D341Med (cell line): ENCODE data around the gene TBATA.

Source experiments
- DNase-seq: peaks from one replicate; pipeline ENCODE4 v3.0.0; 2012; ENCODE audit warnings: low spot score

Gene TBATA

GRCh38 chr10:70809011-70809611 is 23.9 kb upstream of the TBATA start:
- no peak for DNase-seq

- no peak for DNase-seq
Observed at GRCh38 chr10:70807556-70807955, 22.4 kb upstream of the TBATA start.

GRCh38 chr10:70806841-70807240 is 21.7 kb upstream of the TBATA start:
- DNase-seq, result no peak

- no peak for DNase-seq
Observed at GRCh38 chr10:70805619-70806215, 20.5 kb upstream of the TBATA start.

DNA sequence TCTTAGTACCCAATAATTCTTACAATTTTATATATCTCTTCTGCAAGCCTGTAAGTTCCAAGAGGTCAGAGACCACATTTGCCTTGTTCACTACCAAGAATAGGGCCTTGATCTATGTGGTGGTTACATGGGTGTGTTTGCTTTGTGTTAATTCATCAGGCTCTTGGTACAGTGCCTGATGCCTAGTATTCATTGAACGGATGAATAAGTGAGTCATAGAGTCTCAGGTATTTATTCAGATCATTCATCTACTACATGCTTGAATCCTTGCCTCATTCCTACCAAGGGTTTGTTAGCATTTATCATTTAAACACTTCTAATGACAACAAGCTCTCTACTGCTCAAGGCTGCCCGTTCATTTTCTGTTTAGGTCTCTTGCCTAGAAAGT is 19.2 kb upstream of the TBATA start:
- no peak for DNase-seq

DNA sequence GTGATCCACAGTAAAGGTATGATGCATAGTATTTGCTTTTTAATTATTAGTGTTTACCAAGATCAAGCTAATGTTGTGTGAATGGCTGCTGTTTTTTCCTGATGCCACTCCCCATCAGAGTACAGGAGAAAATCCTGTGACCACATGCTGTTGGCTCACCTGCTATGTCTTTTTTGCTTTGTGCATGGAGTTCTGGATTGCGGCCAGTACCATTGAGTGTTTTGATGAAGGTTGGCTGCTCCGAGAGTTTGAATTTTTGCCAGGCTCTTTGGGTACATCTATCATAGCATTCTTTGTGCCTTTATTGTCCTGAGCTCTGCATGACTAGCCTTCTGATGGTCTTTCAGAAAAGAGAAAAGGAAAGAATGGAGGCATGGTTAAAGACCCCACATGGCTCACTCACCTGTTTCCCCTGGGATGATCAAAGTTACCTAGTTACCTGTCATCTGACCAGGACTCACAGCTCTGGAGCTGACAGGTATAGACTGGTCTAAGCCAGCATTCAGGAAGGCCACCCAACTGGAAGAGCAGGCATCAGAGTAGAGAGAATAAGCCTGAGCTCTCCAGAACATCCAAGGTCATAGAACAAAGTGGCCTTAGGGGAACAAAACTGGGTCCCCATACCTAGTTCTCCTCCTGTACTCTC is 18.7 kb upstream of the TBATA start:
- no peak for DNase-seq

DNA sequence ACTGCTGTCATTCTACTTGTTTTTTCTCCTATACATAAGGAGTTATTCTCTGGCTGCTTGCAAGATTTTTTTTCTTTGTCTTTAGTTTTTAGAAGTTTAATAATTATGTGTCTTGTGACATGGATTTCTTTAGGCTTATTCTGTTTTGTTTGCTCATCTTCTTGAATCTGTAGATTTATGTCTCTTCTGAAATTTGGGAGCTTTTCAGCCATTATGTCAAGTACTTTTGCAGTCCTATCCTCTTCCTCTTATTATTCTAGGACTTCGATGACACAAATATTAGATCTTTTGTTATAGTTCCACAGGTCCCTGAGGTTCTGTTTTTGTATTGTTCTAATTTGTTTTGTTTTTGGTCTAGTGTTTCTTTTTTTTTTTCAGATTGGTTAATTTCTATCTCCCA is 16.7 kb upstream of the TBATA start:
- DNase-seq, result no peak

DNA sequence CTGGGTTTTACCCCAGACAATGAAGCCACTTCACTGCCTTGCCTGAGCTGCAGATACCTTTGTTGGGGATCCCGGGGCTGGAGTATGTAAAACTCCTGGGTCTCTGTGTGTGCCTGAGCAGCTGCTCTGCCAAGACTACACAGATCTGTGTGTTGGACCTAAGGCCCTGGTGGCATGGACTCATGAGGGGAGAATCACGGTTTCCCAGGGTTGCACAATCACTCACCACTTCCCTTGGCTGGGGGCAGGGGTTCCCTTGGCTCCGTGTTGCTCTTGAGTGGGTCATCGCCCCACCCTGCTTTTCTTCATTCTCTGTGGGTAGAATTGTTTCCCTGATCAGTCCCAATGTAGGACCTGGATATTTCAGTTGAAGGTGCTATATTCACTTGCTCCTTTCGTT is 13.9 kb upstream of the TBATA start:
- DNase-seq, result no peak

DNA sequence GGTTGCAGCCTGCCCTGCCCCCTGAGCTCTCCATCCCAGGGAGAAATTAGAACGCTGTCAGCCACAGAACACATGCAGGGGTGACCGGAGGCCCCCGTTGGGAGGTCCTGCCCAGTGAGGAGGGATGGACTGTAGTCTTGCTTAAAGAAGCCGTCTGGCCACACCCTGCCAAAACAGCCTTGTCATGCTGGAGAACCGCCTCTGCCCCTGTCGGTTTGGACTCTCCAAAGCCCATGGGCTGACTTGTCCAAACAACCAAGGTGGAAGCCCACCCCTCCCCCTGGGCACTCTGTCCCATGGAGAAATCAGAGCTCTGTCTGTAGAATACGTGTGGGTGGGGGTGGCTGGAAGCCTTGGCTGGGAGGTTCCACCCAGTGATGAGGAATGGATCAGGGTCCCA is 12.7 kb upstream of the TBATA start:
- DNase-seq, result no peak

- DNase-seq, result no peak
Observed at GRCh38 chr10:70795613-70796012, 10.4 kb upstream of the TBATA start.

GRCh38 chr10:70791386-70792039 is 6.3 kb upstream of the TBATA start:
- no peak for DNase-seq

GRCh38 chr10:70786799-70787415 is 1.7 kb upstream of the TBATA start:
- no peak for DNase-seq

- no peak for DNase-seq
Observed at GRCh38 chr10:70784471-70784870, 706 bp downstream of the TBATA start.

- DNase-seq, result no peak
Observed at GRCh38 chr10:70784016-70784415, 1.2 kb downstream of the TBATA start.

- no peak for DNase-seq
Observed at GRCh38 chr10:70782746-70783680, 2.2 kb downstream of the TBATA start.

- no peak for DNase-seq
Observed at GRCh38 chr10:70782086-70782745, 3.0 kb downstream of the TBATA start.

GRCh38 chr10:70781461-70782051 is 3.6 kb downstream of the TBATA start:
- no peak for DNase-seq

DNA sequence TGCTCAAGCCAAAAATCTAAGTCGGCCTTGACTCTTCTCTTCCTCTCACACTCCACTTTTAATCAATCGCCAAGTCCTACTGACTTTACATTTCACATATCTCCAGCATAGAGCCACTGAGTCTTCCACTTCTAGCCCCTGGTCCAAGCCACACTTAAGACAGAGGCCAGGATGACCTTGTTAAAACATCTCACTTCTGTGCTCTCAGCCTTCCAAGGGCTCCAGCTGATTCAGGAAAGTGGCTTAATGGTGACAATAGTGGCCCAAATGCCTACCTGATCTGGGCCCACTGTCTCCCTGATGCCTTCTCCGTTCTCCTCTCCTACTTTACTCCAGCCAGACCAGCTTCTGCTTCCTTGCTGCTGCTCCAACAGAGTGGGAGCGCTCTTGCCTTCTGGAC is 4.4 kb downstream of the TBATA start:
- no peak for DNase-seq

DNA sequence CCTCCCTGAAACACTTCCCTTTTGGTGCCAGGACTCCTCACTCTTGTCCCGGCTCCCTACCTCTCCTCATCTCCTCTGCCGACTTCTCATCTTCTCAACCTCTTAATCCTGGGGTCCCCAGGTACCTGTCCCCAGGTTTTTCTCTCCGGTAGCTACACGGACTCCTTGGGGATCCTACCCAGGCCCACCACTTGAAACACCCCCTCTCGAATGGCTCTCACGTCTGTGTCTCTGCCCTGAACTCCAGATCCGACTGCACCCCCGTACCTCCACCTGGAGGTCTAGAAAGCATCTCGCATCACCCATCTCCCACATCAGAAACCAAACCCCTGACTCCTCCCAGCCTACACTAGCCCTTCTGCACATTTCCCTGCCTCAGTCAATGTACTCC is 4.8 kb downstream of the TBATA start:
- no peak for DNase-seq

DNA sequence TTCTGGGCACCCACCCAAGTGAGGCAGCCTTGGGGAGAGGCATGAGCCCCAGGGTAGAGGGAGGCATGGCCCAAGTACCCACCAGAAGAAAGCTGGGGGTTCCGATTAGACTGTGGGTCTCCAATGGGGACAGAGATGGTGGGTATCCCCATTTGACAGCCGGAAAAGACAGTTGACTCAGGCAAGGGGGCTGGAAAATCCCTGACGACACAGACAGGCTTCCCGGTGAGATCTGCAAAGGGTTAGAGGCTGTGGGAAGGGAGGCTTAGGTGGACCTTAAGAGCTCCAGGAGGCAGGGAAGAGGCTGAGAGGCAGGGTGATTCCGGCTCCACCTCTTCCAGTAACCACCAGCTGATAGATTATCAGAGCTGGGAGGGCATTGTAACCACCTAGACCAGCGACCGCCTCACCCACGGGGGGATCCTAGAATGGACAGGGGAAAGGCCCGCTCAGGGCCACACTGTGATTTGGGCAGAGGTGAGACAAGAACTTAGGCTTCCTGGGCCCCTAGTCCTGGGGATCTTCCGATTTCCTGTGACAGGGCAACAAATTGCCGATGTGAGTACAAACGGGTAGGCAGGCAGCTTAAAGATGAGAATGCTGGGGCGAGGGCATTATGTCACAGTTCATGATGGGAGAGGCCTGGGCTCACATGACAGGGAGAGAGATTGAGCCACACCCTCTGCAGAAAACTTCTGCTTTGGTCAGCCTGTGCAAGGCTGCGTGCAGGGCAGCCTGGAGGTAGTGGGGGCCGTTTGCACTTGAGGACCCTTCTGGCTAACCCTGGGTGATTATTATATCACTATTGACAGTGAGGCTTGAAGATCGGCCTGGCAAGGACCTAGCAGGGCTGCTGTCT is 5.4 kb downstream of the TBATA start:
- no peak for DNase-seq
